Stimulated activated CD4-positive, alpha-beta T cell treated with anti-CD3 and anti-CD28 coated beads, Interleukin-15, amount 100 ng/mL, for 24 hours (primary cell): ENCODE measurements around the gene STK40.
A peak's percentile ranks its signal among the peaks of the same experiment; 100 is the strongest.

Source experiments
- DNase-seq: peaks from one replicate; pipeline ENCODE4 v3.0.0-alpha.2; 2020

STK40 gene

GRCh38 chr1:36306210-36306901 lies 79.4 kb downstream of the STK40 start, which contains the start of gene SH3D21:
SH3D21 (plus strand) TSS chr1:36306368; CDS start chr1:36306421, 53 bp downstream.
- peak; percentile 67 for DNase-seq

GRCh38 chr1:36305915-36306209 lies 79.9 kb downstream of the STK40 start:
- no peak for DNase-seq

GRCh38 chr1:36304970-36305914 lies 80.5 kb downstream of the STK40 start:
- peak; percentile 69 for DNase-seq

GRCh38 chr1:36304521-36304920 lies 81.2 kb downstream of the STK40 start:
- no peak for DNase-seq

- no peak for DNase-seq
Measured at GRCh38 chr1:36303650-36304360, 81.9 kb downstream of the STK40 start.

GRCh38 chr1:36303244-36303643 lies 82.5 kb downstream of the STK40 start:
- no peak for DNase-seq

- no peak for DNase-seq
Measured at GRCh38 chr1:36301220-36301619, 84.5 kb downstream of the STK40 start.

GRCh38 chr1:36300526-36300925 lies 85.2 kb downstream of the STK40 start:
- DNase-seq = peak; percentile 31

GRCh38 chr1:36298640-36299039 lies 87.1 kb downstream of the STK40 start:
- DNase-seq = no peak

- no peak for DNase-seq
Measured at GRCh38 chr1:36297062-36297461, 88.7 kb downstream of the STK40 start.

- no peak for DNase-seq
Measured at GRCh38 chr1:36295390-36295789, 90.3 kb downstream of the STK40 start.
